GM19240 (cell line): ENCODE results near the gene PIK3R3.

ENCODE experiments used
- DNase-seq: peaks from one replicate; pipeline ENCODE4 v3.0.0; 2011; ENCODE audit warnings: low spot score; ENCODE audit not compliant: insufficient read length

Gene PIK3R3

GRCh38 chr1:46157916-46158311, 25.5 kb upstream of the PIK3R3 start:
- no peak for DNase-seq

GRCh38 chr1:46153732-46154131, 21.3 kb upstream of the PIK3R3 start:
- DNase-seq, result no peak

- DNase-seq, result no peak
Measured at GRCh38 chr1:46153228-46153627, 20.8 kb upstream of the PIK3R3 start.

- no peak for DNase-seq
Measured at GRCh38 chr1:46152016-46152415, 19.6 kb upstream of the PIK3R3 start.

- DNase-seq, result no peak
Measured at GRCh38 chr1:46150085-46150484, 17.7 kb upstream of the PIK3R3 start.

GRCh38 chr1:46148318-46148717, 15.9 kb upstream of the PIK3R3 start:
- no peak for DNase-seq

GRCh38 chr1:46137916-46138315, 5.5 kb upstream of the PIK3R3 start:
- DNase-seq, result no peak

GRCh38 chr1:46136711-46137110, 4.3 kb upstream of the PIK3R3 start:
- DNase-seq, result no peak

GRCh38 chr1:46134660-46135331, 2.4 kb upstream of the PIK3R3 start:
- DNase-seq, result peak; percentile 19

GRCh38 chr1:46133781-46134350, 1.4 kb upstream of the PIK3R3 start:
- DNase-seq, result no peak

GRCh38 chr1:46133181-46133658, 791 bp upstream of the PIK3R3 start:
- peak; percentile 45 for DNase-seq

- DNase-seq, result no peak
Measured at GRCh38 chr1:46131712-46132528, 509 bp downstream of the PIK3R3 start.

- no peak for DNase-seq
Measured at GRCh38 chr1:46131093-46131492, 1.3 kb downstream of the PIK3R3 start.

GRCh38 chr1:46130606-46131005, 1.8 kb downstream of the PIK3R3 start:
- DNase-seq, result no peak

- no peak for DNase-seq
Measured at GRCh38 chr1:46130121-46130520, 2.3 kb downstream of the PIK3R3 start.

GRCh38 chr1:46128344-46128743, 4.1 kb downstream of the PIK3R3 start:
- no peak for DNase-seq

GRCh38 chr1:46118856-46119255, 13.6 kb downstream of the PIK3R3 start:
- no peak for DNase-seq

GRCh38 chr1:46117810-46118494, 14.5 kb downstream of the PIK3R3 start:
- DNase-seq, result no peak

- DNase-seq, result no peak
Measured at GRCh38 chr1:46114925-46115603, 17.4 kb downstream of the PIK3R3 start.

GRCh38 chr1:46113948-46114347, 18.5 kb downstream of the PIK3R3 start:
- DNase-seq, result no peak

- no peak for DNase-seq
Measured at GRCh38 chr1:46112108-46112507, 20.3 kb downstream of the PIK3R3 start.
